H9 (cell line): Measurements from ENCODE around the gene PRRG3. TPM values are rescaled to one million over a fixed set of nuclear protein-coding genes. Genes with fewer than 3 reads are reported as not detected.

ENCODE experiments used
- DNase-seq: peaks from one replicate; pipeline ENCODE4 v3.0.0-alpha.2; 2017
- H2AFZ ChIP-seq: one replicate; pipeline ENCODE4 v1.6.1; 2013; ENCODE audit warnings: mild to moderate bottlenecking, low read length, control low read depth, moderate library complexity
- H2AK5ac ChIP-seq: 2 replicates; pipeline ENCODE4 v1.6.1; 2013; ENCODE audit warnings: low read length, control low read depth, mixed read lengths; ENCODE audit not compliant: insufficient read length
- H2BK120ac ChIP-seq: one replicate; pipeline ENCODE4 v1.6.1; 2013; ENCODE audit warnings: low read depth, mild to moderate bottlenecking, low read length, control low read depth, inconsistent platforms; ENCODE audit not compliant: poor library complexity, severe bottlenecking
- H2BK12ac ChIP-seq: 2 replicates; pipeline ENCODE4 v1.6.1; 2013; ENCODE audit warnings: low read length, control low read depth, mixed read lengths, low read depth; ENCODE audit not compliant: insufficient read length
- H2BK15ac ChIP-seq: 2 replicates; pipeline ENCODE4 v1.6.1; 2013; ENCODE audit warnings: low read depth, low read length, control low read depth
- H2BK20ac ChIP-seq: one replicate; pipeline ENCODE4 v1.6.1; 2013; ENCODE audit warnings: low read depth, mild to moderate bottlenecking, low read length, control low read depth, inconsistent platforms; ENCODE audit not compliant: poor library complexity, severe bottlenecking
- H2BK5ac ChIP-seq: 2 replicates; pipeline ENCODE4 v1.6.1; 2013; ENCODE audit warnings: low read length, control low read depth, mixed read lengths; ENCODE audit not compliant: insufficient read length
- H3K14ac ChIP-seq: 2 replicates; pipeline ENCODE4 v1.6.1; 2013; ENCODE audit warnings: low read length, control low read depth; ENCODE audit not compliant: insufficient read depth
- H3K18ac ChIP-seq: 2 replicates; pipeline ENCODE4 v1.6.1; 2013; ENCODE audit warnings: low read depth, mild to moderate bottlenecking, mixed read lengths, low read length, control low read depth; ENCODE audit not compliant: insufficient read length
- H3K23ac ChIP-seq: 2 replicates; pipeline ENCODE4 v1.6.1; 2013; ENCODE audit warnings: low read length, control low read depth, mixed read lengths, low read depth; ENCODE audit not compliant: insufficient read length
- H3K23me2 ChIP-seq: 2 replicates; pipeline ENCODE4 v1.6.1; 2013; ENCODE audit warnings: low read depth, mild to moderate bottlenecking, mixed read lengths, low read length, control low read depth; ENCODE audit not compliant: insufficient read length, poor library complexity, severe bottlenecking
- H3K27ac ChIP-seq: 2 replicates; pipeline ENCODE4 v1.5.1; 2013; ENCODE audit warnings: low read length, control low read depth, mixed read lengths, low read depth; ENCODE audit not compliant: insufficient read length
- H3K27me3 ChIP-seq: 2 replicates; pipeline ENCODE4 v1.6.1; 2013; ENCODE audit warnings: low read length, control low read depth, inconsistent platforms; ENCODE audit not compliant: insufficient read depth
- H3K4ac ChIP-seq: 2 replicates; pipeline ENCODE4 v1.6.1; 2013; ENCODE audit warnings: low read depth, mild to moderate bottlenecking, control low read depth, inconsistent platforms, low read length, moderate library complexity
- H3K4me1 ChIP-seq: 2 replicates; pipeline ENCODE4 v1.6.1; 2013; ENCODE audit warnings: low read length, control low read depth, inconsistent platforms; ENCODE audit not compliant: insufficient read depth
- H3K4me2 ChIP-seq: 2 replicates; pipeline ENCODE4 v1.6.1; 2013; ENCODE audit warnings: low read length, control low read depth, mixed read lengths; ENCODE audit not compliant: insufficient read length, insufficient read depth
- H3K56ac ChIP-seq: 2 replicates; pipeline ENCODE4 v1.6.1; 2013; ENCODE audit warnings: low read depth, mild to moderate bottlenecking, mixed read lengths, low read length, control low read depth; ENCODE audit not compliant: insufficient read length
- H3K79me1 ChIP-seq: 2 replicates; pipeline ENCODE4 v1.6.1; 2013; ENCODE audit warnings: low read depth, mild to moderate bottlenecking, moderate library complexity, low read length, control low read depth, inconsistent platforms; ENCODE audit not compliant: insufficient read depth, poor library complexity, severe bottlenecking
- H3K79me2 ChIP-seq: 2 replicates; pipeline ENCODE4 v1.6.1; 2013; ENCODE audit warnings: low read length, control low read depth, inconsistent platforms; ENCODE audit not compliant: insufficient read depth
- H3K9ac ChIP-seq: 2 replicates; pipeline ENCODE4 v1.6.1; 2013; ENCODE audit warnings: low read length, control low read depth, mixed read lengths; ENCODE audit not compliant: insufficient read length; ENCODE audit errors: extremely low read depth
- H3K9me3 ChIP-seq: one replicate; pipeline ENCODE4 v1.6.1; 2013; ENCODE audit warnings: low read depth, low read length, inconsistent platforms; ENCODE audit not compliant: control insufficient read depth
- H3T11ph ChIP-seq: one replicate; pipeline ENCODE4 v1.6.1; 2013; ENCODE audit warnings: mild to moderate bottlenecking, low read length, control low read depth, inconsistent platforms
- H4K20me1 ChIP-seq: one replicate; pipeline ENCODE4 v1.6.1; 2013; ENCODE audit not compliant: control insufficient read depth, insufficient read length, insufficient read depth
- H4K5ac ChIP-seq: 2 replicates; pipeline ENCODE4 v1.6.1; 2013; ENCODE audit warnings: low read depth, mild to moderate bottlenecking, mixed read lengths, low read length, control low read depth; ENCODE audit not compliant: insufficient read length
- H4K8ac ChIP-seq: replicated peaks from 2 replicates; pipeline ENCODE4 v1.6.1; 2013; ENCODE audit warnings: low read length, control low read depth, mixed read lengths, low read depth; ENCODE audit not compliant: insufficient read length
- H4K91ac ChIP-seq: 2 replicates; pipeline ENCODE4 v1.6.1; 2013; ENCODE audit warnings: low read depth, mild to moderate bottlenecking, moderate library complexity, mixed read lengths, low read length, control low read depth; ENCODE audit not compliant: insufficient read length
- H3K27ac Mint-ChIP-seq, 3 experiments: 2 replicates in 2 of 3; 3 replicates in 1 of 3; pipeline ENCODE4 v1.8.0; 2020 to 2021; ENCODE audit warnings: mixed read lengths in 3 of 3, mild to moderate bottlenecking in 1 of 3, moderate library complexity in 1 of 3
- H3K27me3 Mint-ChIP-seq: 2 replicates; pipeline ENCODE4 v1.8.0; 2021; ENCODE audit warnings: low read depth, mild to moderate bottlenecking, moderate library complexity, mixed read lengths
- H3K36me3 Mint-ChIP-seq, 3 experiments: 2 replicates in 2 of 3; 3 replicates in 1 of 3; pipeline ENCODE4 v1.8.0; 2020 to 2021; ENCODE audit warnings: low read depth in 3 of 3, mixed read lengths in 3 of 3; ENCODE audit not compliant: insufficient read depth in 1 of 3
- H3K4me1 Mint-ChIP-seq, 2 experiments: 2 replicates each; pipeline ENCODE4 v1.8.0; 2020; ENCODE audit warnings: mixed read lengths in 2 of 2
- H3K4me3 Mint-ChIP-seq, 2 experiments: 2 replicates in 1 of 2; 3 replicates in 1 of 2; pipeline ENCODE4 v1.8.0; 2020 to 2021; ENCODE audit warnings: mild to moderate bottlenecking in 2 of 2, mixed read lengths in 2 of 2, moderate library complexity in 1 of 2
- H3K9me3 Mint-ChIP-seq, 2 experiments: 2 replicates in 1 of 2; 3 replicates in 1 of 2; pipeline ENCODE4 v1.8.0; 2020; ENCODE audit warnings: mild to moderate bottlenecking in 2 of 2, mixed read lengths in 2 of 2, moderate library complexity in 1 of 2
- WGBS: extraction: QIAGEN DNeasy Blood & Tissue Kit; methylation state at CpG from one replicate; pipeline ENCODE4 v1.1.7; 2013; ENCODE audit warnings: missing lambda C conversion rate, low lambda C conversion rate, mixed read lengths; ENCODE audit not compliant: insufficient read length; ENCODE audit errors: extremely low coverage; 5-methylcytosine and 5-hydroxymethylcytosine counted together
- total RNA-seq: library from RNA; stranded (reverse); gene quantifications from 2 replicates; pipeline ENCODE4 v1.2.1, GENCODE V29; 2021
- TF ChIP-seq, protein P1 (sequence below): fragments of 200-600 bp; sonication (generic); conservative IDR thresholded peaks from 3 replicates; pipeline ENCODE4 v1.8.0; 2021; ENCODE audit warnings: antibody characterized with exemption, mild to moderate bottlenecking

PRRG3 gene
- total RNA-seq, 1 experiment from 2014 or later: 4.9 TPM

DNA sequence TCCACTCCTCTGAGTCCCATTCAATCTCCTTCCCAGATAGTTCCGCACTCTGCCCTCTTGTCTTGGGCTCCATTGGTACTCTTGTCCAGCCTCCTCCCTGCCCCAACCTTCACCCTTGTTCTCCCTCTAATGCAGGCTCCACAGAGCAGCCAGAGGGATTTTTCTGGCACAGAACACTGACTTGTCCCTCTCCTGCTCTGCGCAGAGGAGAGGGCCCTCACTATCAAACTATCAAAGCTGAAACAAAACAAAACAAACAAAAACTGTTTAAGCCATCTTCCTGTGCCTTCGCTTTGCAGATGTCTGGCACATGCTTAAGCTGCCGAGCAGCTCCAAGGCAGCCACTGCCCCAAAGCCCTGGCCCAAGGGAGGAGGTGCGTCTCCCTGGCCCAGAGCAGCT lies 42.2 kb downstream of the PRRG3 start:
- no peaks in the 10 kb centered on the region for H4K20me1 ChIP-seq
- H2BK15ac ChIP-seq: no peak overlapping the region
- H4K8ac ChIP-seq: no peak overlapping the region
- no peak overlapping the region for H3K14ac ChIP-seq
- H4K5ac ChIP-seq: no peak overlapping the region
- H3K79me1 ChIP-seq: no peaks in the 10 kb centered on the region
- Mint-ChIP-seq H3K4me1 (no peaks in the 10 kb centered on the region), H3K27ac (no peak overlapping the region), H3K4me3 (no peak overlapping the region), H3K9me3 (peaks cover 81 to 86% of the 10 kb centered on the region in 2 experiments), H3K36me3 (peaks cover 6 to 12% (median 10%) of the 10 kb centered on the region in 3 experiments; a peak in 5 of 7 replicates), H3K27me3 (peaks cover 29% of the 10 kb centered on the region)
- no peak overlapping the region for H3K27ac ChIP-seq
- H2BK12ac ChIP-seq: no peak overlapping the region
- no peak overlapping the region for H3K4me2 ChIP-seq
- TF ChIP-seq, protein P1, sequence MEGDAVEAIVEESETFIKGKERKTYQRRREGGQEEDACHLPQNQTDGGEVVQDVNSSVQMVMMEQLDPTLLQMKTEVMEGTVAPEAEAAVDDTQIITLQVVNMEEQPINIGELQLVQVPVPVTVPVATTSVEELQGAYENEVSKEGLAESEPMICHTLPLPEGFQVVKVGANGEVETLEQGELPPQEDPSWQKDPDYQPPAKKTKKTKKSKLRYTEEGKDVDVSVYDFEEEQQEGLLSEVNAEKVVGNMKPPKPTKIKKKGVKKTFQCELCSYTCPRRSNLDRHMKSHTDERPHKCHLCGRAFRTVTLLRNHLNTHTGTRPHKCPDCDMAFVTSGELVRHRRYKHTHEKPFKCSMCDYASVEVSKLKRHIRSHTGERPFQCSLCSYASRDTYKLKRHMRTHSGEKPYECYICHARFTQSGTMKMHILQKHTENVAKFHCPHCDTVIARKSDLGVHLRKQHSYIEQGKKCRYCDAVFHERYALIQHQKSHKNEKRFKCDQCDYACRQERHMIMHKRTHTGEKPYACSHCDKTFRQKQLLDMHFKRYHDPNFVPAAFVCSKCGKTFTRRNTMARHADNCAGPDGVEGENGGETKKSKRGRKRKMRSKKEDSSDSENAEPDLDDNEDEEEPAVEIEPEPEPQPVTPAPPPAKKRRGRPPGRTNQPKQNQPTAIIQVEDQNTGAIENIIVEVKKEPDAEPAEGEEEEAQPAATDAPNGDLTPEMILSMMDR: no peak
- no peak overlapping the region for H3K18ac ChIP-seq
- no peaks in the 10 kb centered on the region for H3K23me2 ChIP-seq
- H3K4ac ChIP-seq: no peak overlapping the region
- H3K23ac ChIP-seq: no peak overlapping the region
- no peak overlapping the region for H2BK120ac ChIP-seq
- H3K56ac ChIP-seq: no peak overlapping the region
- DNase-seq: no peak
- H3K9me3 ChIP-seq: peaks cover 79% of the 10 kb centered on the region
- H2BK5ac ChIP-seq: no peak overlapping the region
- no peak overlapping the region for H4K91ac ChIP-seq
- H3T11ph ChIP-seq: no peak overlapping the region
- no peak overlapping the region for H3K9ac ChIP-seq
- no peak overlapping the region for H2AK5ac ChIP-seq
- WGBS: no CpG with 5 or more reads among the region's 5 CpGs
- H2BK20ac ChIP-seq: no peak overlapping the region
- no peak overlapping the region for H2AFZ ChIP-seq
- H3K79me2 ChIP-seq: no peaks in the 10 kb centered on the region
- H3K4me1 ChIP-seq: no peaks in the 10 kb centered on the region
- H3K27me3 ChIP-seq: no peaks in the 10 kb centered on the region; the same call in 1 of the 2 replicates
